HG03565 (cell line): ENCODE data around the gene LIPT1.
A peak's percentile ranks its signal among the peaks of the same experiment; 100 is the strongest.
"Not testable (repeated sequence)": the region's sequence is repeated elsewhere in the genome, so short reads cannot be mapped to it uniquely, and the experiment has no call there.

Source experiments
- ATAC-seq: cut with Tn5 transposase; IDR thresholded peaks from one replicate; pipeline ENCODE4 v1.9.1; 2021; ENCODE audit warnings: mild to moderate bottlenecking, moderate library complexity; ENCODE audit not compliant: unreplicated experiment

The LIPT1 gene

DNA sequence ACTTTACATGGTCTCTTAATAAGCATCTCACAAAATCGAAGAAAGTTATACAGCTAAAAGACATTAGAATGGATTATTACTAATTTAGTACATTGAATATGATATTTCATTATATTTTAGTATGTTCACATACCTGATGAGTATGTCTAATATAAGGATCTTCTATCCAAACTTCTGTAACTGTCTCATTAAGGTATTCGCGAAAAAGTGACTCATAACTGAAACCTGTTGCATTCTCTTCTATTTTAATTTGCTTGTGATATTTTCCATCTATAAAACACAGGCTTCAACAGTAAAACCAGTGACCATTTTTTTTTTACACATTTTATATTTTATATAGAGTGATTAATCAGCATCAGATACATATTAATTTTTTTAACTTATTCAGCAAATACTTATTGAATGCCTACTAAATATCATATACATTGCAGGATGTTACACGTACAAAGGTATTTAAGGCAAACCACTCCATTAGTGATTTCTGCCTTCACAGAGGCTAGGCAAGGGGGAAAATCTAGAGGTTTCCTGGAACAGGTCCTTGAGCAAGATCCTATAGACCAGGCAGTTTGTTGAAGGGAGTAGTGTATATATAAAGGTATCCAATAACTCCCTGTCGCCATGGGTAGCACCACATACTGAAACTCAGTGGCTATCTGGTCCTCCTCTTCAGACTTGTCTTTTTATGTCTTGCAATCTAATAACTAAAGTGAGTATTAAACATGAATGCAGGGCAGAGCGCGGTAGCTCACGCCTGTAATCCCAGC lies 16.8 kb downstream of the LIPT1 start:
- no peak for ATAC-seq

DNA sequence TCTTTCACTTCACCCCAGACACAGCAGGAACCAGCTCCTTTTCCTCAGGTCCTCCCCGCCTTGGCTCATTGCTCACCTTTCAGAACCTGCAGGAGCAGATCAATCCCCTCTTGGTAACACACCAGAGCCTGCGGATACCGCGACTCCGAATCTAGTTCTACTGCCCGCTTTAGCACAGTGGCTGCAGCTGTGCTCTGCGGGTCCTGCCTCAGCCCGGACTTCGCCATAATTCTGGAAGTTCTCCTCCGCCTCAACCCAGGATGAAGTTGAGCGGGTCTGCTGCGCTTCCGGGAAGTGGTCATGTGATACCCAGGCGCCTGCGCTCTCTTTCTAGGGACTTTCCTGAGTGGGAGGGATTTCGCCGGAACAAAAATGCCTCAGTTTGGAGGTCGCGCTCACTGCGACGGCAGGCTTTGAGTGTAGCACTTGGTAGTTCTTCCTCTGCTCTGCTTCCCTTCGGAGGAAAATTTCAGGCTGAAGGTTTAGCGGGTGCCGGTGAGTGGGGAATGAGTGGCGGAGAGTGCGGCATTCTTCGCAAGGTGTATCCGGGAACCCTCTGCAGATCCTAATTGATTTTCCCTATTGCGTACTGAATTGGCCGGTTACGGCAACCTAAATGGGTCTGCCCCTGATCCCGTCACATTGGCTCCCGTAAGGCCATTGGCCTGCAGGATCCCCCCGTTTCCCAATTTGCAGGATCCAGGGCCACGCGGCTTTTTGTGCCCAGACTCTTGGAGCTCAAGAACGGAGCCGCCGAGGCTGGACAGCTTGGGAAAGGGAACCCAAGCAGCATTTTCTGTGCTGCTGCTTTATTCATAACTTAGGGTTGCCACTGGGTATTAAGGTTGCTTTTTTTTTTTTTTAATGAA lies 26.2 kb downstream of the LIPT1 start, which contains the start of the genes MITD1 and MRPL30:
TSS of gene MITD1 (minus strand) at position 304 of the 869 bp plus-strand sequence. CDS start at position 227, 77 bp downstream.
TSS of gene MRPL30 (plus strand) at position 430 of the 869 bp plus-strand sequence. CDS start 5,020 bp downstream, outside the sequence.
- peak; percentile 89 for ATAC-seq

DNA sequence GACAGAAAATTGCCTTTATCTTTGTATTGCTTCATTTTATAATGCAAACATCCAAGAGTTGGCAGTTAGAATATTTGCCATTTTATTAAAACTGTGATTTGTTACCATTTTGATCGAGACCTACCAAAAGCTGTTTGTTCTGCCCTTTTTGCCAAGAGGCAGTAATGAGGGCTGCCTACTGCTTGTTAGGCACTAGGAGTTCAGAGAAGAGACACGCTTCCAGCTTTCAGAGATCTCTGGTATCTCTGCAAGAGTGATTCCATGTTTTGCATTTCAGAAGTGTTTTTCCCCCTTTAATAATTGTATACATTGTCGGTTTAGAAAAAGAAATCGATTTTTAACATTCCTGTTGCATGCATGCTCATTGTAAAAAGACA lies 26.8 kb downstream of the LIPT1 start:
- ATAC-seq = no peak

DNA sequence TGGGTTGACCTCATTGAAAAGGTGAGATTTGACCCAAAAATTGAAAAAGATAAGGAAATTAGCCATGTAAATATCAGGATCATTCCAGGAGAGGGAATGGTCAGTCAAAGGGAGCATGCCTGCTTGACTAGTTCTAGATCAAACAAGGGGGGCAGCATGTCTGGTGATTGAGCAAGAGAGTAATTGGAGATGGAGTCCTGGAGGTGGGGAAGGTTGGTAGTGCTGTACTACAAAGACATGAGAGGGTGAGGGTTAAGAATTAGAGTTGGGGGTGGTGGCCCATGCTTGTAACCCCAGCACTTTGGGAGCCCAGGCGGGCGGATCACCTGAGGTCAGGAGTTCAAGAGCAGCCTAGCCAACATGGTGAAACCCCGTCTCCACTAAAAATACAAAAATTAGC lies 28.3 kb downstream of the LIPT1 start:
- ATAC-seq = no peak

DNA sequence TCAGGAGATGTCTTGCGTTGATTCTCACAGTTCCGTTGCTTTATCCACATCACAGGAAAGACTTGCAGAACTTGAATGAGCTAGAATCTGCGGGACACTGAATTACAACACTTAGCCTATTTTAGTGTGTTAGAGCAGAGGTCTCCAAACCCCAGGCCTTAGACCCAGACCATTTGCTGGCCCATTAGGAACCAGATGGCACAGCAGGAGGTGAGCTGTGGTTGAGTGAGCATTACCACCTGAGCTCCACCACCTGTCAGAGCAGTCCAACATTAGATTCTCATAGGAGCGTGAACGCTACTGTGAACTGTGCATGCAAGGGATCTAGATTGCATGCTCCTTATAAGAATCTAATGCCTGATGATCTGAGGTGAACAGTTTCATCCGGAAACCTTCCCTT lies 30.0 kb downstream of the LIPT1 start:
- no peak for ATAC-seq

DNA sequence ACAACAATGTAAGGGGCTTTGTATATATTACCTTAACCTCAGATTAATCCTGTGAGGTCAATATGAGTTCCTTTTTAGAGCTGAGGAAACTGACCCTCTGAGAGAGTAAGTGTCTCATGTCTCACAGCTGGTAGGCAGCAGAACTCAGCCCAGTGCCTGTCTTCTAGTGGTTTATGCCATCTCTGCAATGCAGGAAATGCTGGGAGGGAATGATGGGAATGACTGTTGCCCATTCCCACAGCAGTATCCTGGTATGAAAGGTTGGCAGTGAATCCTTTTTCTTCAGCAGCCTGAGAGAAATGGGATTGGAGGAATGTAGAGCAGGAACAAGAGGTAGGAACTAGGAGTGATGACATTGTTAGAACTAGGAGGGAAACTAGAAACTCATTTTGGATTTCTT lies 32.2 kb downstream of the LIPT1 start:
- no peak for ATAC-seq

DNA sequence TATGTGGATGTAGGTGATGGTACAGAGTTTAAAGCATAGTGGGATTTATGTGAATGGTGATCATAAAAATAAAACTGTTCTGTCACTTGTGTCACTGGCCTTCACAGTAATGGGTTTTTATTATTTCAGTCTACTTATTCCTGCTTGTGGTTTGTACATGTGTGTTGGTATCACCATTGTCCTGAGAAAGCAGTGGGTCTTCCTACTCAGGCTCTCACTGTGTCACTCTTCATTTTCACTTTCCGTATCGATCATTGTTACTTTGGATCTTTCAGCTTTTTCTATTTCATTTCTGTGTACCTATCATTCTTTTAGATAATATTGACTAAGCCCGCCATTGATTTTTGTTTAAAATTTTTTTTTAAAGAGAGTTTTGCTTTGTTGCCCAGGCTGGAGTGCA lies 33.6 kb downstream of the LIPT1 start:
- no peak for ATAC-seq

DNA sequence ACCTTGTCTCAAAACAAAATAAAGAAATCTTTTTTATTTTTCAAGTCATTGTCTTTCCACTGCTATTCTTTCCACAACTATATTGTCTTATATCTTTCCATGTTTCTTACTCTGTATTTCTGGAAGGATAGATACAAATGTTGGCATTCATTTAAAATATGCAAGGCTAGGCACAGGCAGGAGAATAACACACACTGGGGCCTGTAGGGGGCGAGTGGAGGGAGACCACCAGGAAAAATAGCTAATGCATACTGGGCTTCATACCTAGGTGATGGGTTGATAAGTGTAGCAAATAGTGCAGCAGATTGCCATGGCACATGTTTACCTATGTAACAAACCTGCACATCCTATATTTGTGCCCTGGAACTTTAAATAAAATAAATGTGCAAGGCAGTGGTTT lies 35.8 kb downstream of the LIPT1 start:
- no peak for ATAC-seq

DNA sequence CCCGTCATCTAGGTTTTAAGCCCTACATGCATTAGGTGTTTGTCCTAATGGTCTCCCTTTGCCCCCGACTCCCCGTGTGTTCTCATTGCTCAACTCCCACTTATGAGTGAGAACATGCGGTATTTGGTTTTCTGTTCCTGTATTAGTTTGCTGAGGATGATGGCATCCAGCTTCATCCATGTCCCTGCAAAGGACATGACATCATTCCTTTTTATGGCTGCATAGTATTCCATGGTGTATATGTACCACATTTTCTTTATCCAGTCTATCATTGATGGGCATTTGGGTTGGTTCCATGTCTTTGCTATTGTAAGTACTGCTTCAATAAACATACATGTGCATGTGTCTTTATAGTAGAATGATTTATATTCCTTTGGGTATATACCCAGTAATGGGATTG lies 37.6 kb downstream of the LIPT1 start:
- ATAC-seq = not testable (repeated sequence)

DNA sequence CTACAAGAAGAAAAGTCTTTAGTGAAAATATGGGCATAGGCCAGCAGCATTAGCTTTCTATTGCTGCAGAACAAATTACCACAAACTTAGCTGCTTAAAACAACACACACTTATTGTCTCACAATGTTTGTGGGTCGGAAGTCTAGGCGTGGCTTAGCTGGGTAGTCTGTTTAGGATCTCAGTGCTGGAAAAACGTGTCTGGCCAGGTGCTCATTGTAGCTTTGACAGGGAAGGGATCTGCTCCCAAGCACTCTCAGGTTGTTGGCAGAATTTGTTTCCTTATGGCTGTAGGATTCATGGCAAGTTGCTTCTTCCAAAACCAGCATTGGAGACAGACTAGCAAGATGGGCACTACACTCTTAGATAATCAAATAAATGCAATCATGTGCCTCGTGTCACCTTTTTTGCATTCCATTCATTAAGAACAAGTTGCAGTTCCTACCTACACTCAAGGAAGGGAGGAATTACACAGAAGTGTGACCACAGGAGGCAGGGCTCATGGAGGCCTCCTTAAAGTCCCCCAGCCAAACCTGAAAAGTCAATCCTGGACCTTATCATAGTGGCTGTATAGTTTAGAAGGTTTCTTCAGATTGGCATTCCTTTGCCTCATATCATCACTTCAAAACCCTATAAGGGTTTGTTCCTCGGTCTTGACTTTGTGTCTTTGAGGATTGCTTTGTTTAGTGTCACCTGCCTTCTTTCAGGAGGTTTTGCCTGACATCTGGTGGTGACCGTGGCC lies 43.5 kb downstream of the LIPT1 start:
- ATAC-seq = no peak

DNA sequence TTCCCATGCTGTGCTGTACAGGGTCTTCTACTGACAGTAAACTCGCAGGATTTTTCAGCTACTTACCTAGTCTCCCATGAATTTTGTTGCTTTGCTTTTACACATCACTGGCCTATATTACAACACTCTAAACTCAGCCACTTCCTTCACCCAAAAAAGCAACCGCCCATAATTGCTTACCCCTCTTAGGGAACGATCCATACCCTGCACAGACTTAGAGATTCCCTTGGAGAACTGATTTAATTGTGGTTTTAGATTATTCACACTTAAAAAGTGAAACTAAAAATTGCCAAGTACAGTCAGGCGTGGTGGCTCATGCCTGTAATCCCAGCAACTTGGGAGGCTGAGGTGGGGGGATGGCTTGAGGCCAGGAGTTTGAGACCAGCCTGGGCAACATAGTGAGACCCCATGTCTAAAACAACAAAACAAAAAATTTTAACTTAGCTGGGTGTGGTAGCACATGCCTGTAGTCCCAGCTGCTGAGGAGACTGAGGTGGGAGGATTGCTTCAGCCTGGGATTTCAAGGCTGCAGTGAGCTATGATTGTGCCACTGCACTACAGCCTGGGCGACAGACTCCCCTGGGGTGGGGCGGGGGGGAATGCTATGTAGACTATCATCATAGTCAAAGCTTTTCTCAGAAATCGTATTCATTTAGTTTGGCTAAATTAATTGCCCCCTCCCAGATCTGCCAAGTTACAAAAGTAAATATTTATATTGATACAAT lies 45.5 kb downstream of the LIPT1 start:
- no peak for ATAC-seq

DNA sequence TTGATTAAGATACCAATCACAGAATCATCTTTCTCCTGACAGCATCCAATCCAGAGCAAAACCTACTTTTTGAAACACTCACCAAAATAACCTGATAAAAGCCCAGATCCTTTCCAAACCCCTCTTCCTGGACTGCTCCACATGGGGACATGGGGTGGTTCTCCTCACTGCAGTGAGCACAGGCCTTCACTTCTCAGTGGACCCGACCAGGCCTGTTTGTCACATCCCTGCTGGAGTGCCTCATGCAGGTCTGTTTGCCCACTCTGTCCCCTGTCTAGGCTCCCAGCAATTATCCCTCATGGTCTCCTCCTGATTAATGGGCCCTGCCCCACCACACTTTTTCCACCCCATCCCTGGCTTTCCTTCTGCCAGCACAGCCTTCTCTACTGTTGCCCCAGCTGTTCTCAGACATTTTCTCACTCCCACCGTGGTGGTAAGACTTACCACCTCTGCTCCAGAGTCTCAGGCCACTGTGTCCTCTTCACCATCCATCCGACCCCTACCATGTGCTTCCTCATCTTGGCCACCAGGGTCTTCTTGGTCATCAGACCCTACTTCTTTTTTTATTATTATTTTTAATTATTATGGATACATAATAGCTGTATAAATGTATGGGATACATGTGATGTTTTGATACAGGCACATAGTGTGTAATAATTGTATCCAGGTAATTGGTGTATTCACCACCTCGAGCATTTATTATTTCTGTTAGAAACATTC lies 47.4 kb downstream of the LIPT1 start:
- ATAC-seq = no peak

DNA sequence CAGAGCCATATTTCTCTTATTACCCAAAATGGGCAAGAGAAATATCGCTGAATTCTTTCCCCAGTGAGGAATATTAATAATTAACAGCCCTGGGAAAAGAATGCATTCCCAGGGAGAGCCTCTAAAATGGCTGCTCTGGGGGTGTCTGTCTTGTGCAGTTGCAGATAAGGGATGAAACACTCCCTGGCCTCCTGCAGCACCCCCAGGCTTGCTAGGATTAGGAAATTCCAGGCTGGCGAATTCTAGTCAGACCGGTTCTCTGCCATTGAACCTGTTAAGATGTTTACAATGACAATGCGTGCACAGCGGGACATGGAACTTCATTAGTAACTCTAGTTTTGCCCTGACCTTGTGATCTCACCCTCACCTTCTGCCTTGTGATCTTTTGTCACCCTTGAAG lies 50.7 kb downstream of the LIPT1 start:
- ATAC-seq = no peak
